Hepatocyte (in vitro differentiated cells): Measurements from ENCODE around the gene NCAPH2. TPM values are rescaled to one million over a fixed set of nuclear protein-coding genes. Genes with fewer than 3 reads are reported as not detected.

Experiments
- DNase-seq: peaks from one replicate; pipeline ENCODE4 v3.0.0-alpha.2; 2016; ENCODE audit warnings: low spot score
- H2AFZ ChIP-seq: fragments of 200-600 bp; sonication (generic); 2 replicates; pipeline ENCODE4 v1.6.0; 2016; ENCODE audit warnings: antibody characterized with exemption, mild to moderate bottlenecking
- H3K27ac ChIP-seq: fragments of 200-600 bp; sonication (generic); 2 replicates; pipeline ENCODE4 v1.5.1; 2016; ENCODE audit warnings: mild to moderate bottlenecking
- H3K27me3 ChIP-seq: fragments of 200-600 bp; sonication (generic); 2 replicates; pipeline ENCODE4 v1.6.1; 2016
- H3K36me3 ChIP-seq: fragments of 200-600 bp; sonication (generic); replicated peaks from 2 replicates; pipeline ENCODE4 v1.5.1; 2016; ENCODE audit warnings: low read depth; ENCODE audit not compliant: insufficient read depth
- H3K4me1 ChIP-seq: fragments of 200-600 bp; sonication (generic); 2 replicates; pipeline ENCODE4 v1.5.1; 2016; ENCODE audit warnings: mild to moderate bottlenecking, moderate library complexity; ENCODE audit not compliant: insufficient read depth
- H3K4me2 ChIP-seq: fragments of 200-600 bp; sonication (generic); 2 replicates; pipeline ENCODE4 v1.6.0; 2016
- H3K4me3 ChIP-seq: fragments of 200-600 bp; sonication (generic); 2 replicates; pipeline ENCODE4 v1.5.1; 2016; ENCODE audit warnings: mild to moderate bottlenecking
- H3K79me2 ChIP-seq: fragments of 200-600 bp; sonication (generic); 2 replicates; pipeline ENCODE4 v1.6.0; 2017; ENCODE audit warnings: mild to moderate bottlenecking
- H3K9me2 ChIP-seq: fragments of 200-600 bp; sonication (generic); replicated peaks from 2 replicates; pipeline ENCODE4 v1.6.0; 2017; ENCODE audit warnings: mild to moderate bottlenecking; ENCODE audit not compliant: insufficient read depth
- H3K9me3 ChIP-seq: fragments of 200-600 bp; sonication (generic); 2 replicates; pipeline ENCODE4 v1.5.1; 2016; ENCODE audit warnings: low read depth, mild to moderate bottlenecking
- H4K20me1 ChIP-seq: fragments of 200-600 bp; sonication (generic); 2 replicates; pipeline ENCODE4 v1.6.0; 2016; ENCODE audit warnings: mild to moderate bottlenecking; ENCODE audit not compliant: insufficient read depth, poor library complexity, severe bottlenecking
- EZH2 ChIP-seq: fragments of 200-600 bp; sonication (generic); IDR thresholded peaks from 2 replicates; pipeline ENCODE4 v1.6.1; 2016; ENCODE audit warnings: antibody characterized with exemption, mild to moderate bottlenecking, borderline replicate concordance
- EZH2phosphoT487 ChIP-seq: fragments of 200-600 bp; sonication (generic); IDR thresholded peaks from one replicate; pipeline ENCODE4 v1.6.1; 2018; ENCODE audit warnings: antibody characterized with exemption, mild to moderate bottlenecking, low read depth, moderate library complexity; ENCODE audit not compliant: unreplicated experiment, severe bottlenecking
- WGBS: methylation state at CpG from one replicate; pipeline ENCODE4 v1.1.6; 2016; ENCODE audit warnings: low lambda C conversion rate; ENCODE audit errors: missing lambda C conversion rate; 5-methylcytosine and 5-hydroxymethylcytosine counted together
- polyA plus RNA-seq: library from polyadenylated mRNA; unstranded; fragments of >200 nt; fragmentation: Nextera tagmentation; extraction: Ambion mirVana; gene quantifications from 2 replicates; pipeline ENCODE4 v1.2.1, GENCODE V29; 2016
- total RNA-seq: library from RNA; depleted of rRNA; stranded (reverse); fragments of >200 nt; gene quantifications from 2 replicates; pipeline ENCODE4 v1.2.3, GENCODE V29; 2014
- TF ChIP-seq, protein P1 (sequence below): fragments of 200-600 bp; sonication (generic); IDR thresholded peaks from 2 replicates; pipeline ENCODE4 v1.5.1; 2016; ENCODE audit warnings: antibody characterized with exemption, mild to moderate bottlenecking; ENCODE audit not compliant: poor library complexity

Gene NCAPH2
- total RNA-seq (24.4 and 25.6 TPM in 2 replicates), polyA plus RNA-seq (40.6 and 48.0 TPM in 2 replicates)

DNA sequence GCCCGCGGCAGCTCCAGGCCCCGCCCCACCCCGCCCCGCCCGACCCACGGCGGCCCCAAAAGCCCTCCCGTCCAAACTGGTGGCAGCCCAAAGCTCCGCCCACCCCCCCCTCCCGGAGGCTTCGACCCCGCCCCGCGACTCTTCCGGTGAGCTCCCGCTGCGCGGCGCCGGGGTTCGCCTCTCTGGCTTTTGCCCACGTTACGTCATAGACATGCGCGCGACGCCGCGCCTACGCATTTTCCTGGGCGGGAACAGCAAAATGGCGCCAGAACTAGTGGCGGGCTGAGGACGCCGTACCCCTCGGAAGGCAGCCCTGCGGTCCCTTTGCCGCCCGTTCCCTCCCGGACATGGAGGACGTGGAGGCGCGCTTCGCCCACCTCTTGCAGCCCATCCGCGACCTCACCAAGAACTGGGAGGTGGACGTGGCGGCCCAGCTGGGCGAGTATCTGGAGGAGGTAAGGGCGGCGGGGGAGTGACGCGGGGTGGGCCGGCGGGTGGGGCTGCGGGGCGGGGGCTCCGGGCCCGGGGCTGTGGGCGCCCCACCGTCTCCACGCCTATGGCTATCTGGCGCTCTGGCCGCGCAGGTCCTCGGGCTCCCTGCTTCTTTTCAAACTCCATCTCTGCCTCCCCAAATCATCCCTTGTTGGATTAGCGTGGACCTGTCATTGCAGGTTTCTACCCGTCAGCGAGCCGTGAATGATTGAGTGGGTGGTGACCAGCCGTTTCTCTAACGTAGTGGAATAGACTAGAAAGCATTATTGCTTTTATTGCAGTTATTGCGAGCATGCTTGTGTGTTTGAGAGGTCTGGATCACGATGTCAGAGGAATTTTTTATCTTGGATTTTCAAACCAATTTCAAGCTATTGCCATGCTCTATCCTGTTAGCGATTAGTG, at the start of gene NCAPH2:
NCAPH2 (plus strand) TSS at position 234 of the 894 bp plus-strand sequence; CDS start at position 348, 114 bp downstream.
- peaks cover 14% of the 10 kb centered on the region for H3K4me1 ChIP-seq
- TF ChIP-seq EZH2 = no peak
- TF ChIP-seq, protein P1, sequence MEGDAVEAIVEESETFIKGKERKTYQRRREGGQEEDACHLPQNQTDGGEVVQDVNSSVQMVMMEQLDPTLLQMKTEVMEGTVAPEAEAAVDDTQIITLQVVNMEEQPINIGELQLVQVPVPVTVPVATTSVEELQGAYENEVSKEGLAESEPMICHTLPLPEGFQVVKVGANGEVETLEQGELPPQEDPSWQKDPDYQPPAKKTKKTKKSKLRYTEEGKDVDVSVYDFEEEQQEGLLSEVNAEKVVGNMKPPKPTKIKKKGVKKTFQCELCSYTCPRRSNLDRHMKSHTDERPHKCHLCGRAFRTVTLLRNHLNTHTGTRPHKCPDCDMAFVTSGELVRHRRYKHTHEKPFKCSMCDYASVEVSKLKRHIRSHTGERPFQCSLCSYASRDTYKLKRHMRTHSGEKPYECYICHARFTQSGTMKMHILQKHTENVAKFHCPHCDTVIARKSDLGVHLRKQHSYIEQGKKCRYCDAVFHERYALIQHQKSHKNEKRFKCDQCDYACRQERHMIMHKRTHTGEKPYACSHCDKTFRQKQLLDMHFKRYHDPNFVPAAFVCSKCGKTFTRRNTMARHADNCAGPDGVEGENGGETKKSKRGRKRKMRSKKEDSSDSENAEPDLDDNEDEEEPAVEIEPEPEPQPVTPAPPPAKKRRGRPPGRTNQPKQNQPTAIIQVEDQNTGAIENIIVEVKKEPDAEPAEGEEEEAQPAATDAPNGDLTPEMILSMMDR = peak; percentile 13
- no peaks in the 10 kb centered on the region for H3K27me3 ChIP-seq
- H3K36me3 ChIP-seq = no peaks in the 10 kb centered on the region
- peak within 1 kb of the TSS; percentile 95 for H3K27ac ChIP-seq
- peak within 1 kb of the TSS; percentile 100 for H2AFZ ChIP-seq
- H3K4me3 ChIP-seq = peak within 1 kb of the TSS; percentile 99
- DNase-seq = peak; percentile 99
- no peaks in the 10 kb centered on the region for H4K20me1 ChIP-seq
- no peaks in the 10 kb centered on the region for H3K9me2 ChIP-seq
- H3K4me2 ChIP-seq = peak within 1 kb of the TSS; percentile 96
- peaks cover 61% of the 10 kb centered on the region for H3K79me2 ChIP-seq
- H3K9me3 ChIP-seq = no peaks in the 10 kb centered on the region
- 1% methylated on average over 62 of the region's 76 CpGs for WGBS

DNA sequence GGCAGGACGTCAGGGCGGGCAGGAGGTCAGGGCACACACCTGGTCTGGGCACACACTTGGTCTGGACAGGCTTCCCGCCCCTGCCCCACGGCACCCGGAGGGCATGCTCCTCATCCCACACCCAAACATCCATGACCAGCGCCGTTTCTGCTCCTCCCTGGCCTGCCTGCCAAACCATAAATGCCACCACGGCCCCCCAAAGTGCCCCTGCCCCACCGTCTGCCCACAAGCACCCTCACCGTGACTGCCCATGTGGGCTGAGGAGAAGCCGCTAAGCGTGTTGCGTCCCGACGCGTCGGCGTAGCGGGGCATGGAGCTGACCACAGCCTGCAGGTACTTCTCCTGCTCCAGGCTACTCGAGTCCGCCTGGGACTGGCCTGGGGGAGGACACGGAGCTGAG, 49.0 kb upstream of the NCAPH2 start:
- TF ChIP-seq EZH2 (no peak), EZH2phosphoT487 (no peak)
- TF ChIP-seq, protein P1 = no peak
- H4K20me1 ChIP-seq = no peaks in the 10 kb centered on the region
- no peaks in the 10 kb centered on the region for H3K36me3 ChIP-seq
- H3K9me3 ChIP-seq = no peaks in the 10 kb centered on the region
- H3K79me2 ChIP-seq = no peaks in the 10 kb centered on the region
- DNase-seq = no peak
- H3K4me2 ChIP-seq = no peak overlapping the region
- H3K9me2 ChIP-seq = no peaks in the 10 kb centered on the region
- no peak overlapping the region for H2AFZ ChIP-seq
- no peaks in the 10 kb centered on the region for H3K27me3 ChIP-seq
- H3K27ac ChIP-seq = no peak overlapping the region
- H3K4me1 ChIP-seq = no peaks in the 10 kb centered on the region
- WGBS = 98% methylated on average over 19 of the region's 22 CpGs
- H3K4me3 ChIP-seq = no peak overlapping the region

DNA sequence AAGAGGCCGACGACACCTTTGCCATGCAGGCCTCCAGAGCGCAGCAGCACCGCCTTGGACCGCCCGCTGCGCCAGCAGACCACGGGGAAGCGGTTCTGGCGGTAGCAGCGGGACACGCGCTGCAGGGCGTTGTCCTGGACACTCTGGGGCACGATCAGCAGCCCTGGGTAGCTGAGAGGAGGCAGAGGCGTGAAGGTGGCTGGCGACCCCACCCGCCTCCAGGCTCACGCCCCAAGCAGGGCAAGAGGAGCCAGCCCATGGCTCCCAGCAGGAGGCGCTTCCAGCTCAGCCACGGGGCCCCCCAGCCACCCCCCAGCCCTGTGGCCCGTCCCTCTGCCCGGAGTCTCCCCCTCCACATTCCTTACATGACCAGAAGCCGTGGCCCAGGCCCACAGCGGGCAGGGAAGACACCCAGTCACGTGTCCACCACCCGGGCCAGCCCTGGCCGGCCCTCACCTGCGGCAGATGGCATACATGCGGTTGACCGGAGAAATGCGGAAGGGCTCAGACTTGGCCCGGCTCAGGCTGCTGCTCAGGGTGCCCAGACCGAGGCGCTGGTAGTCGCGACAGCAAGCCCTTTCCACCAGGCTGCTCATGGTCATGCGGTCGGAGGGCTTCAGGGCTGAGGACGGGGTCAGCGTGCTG, 48.4 kb upstream of the NCAPH2 start:
- Histone ChIP-seq H3K79me2 (no peaks in the 10 kb centered on the region), H3K9me2 (no peaks in the 10 kb centered on the region), H3K4me1 (no peaks in the 10 kb centered on the region), H2AFZ (no peak overlapping the region), H3K27ac (no peak overlapping the region), H3K27me3 (no peaks in the 10 kb centered on the region), H3K4me2 (no peak overlapping the region), H4K20me1 (no peaks in the 10 kb centered on the region), H3K4me3 (no peak overlapping the region), H3K9me3 (no peaks in the 10 kb centered on the region), H3K36me3 (no peaks in the 10 kb centered on the region)
- DNase-seq = no peak
- TF ChIP-seq, protein P1 = no peak
- TF ChIP-seq EZH2 (no peak), EZH2phosphoT487 (no peak)
- WGBS = 97% methylated on average over 37 of the region's 41 CpGs
